ENCODE results near the gene NHEJ1. TPM values are rescaled to one million over a fixed set of nuclear protein-coding genes. Genes with fewer than 3 reads are reported as not detected.

Gene NHEJ1
- total RNA-seq, 4 donors from 2014 or later, result 13.8 to 23.2 (median 17.5) TPM

DNA sequence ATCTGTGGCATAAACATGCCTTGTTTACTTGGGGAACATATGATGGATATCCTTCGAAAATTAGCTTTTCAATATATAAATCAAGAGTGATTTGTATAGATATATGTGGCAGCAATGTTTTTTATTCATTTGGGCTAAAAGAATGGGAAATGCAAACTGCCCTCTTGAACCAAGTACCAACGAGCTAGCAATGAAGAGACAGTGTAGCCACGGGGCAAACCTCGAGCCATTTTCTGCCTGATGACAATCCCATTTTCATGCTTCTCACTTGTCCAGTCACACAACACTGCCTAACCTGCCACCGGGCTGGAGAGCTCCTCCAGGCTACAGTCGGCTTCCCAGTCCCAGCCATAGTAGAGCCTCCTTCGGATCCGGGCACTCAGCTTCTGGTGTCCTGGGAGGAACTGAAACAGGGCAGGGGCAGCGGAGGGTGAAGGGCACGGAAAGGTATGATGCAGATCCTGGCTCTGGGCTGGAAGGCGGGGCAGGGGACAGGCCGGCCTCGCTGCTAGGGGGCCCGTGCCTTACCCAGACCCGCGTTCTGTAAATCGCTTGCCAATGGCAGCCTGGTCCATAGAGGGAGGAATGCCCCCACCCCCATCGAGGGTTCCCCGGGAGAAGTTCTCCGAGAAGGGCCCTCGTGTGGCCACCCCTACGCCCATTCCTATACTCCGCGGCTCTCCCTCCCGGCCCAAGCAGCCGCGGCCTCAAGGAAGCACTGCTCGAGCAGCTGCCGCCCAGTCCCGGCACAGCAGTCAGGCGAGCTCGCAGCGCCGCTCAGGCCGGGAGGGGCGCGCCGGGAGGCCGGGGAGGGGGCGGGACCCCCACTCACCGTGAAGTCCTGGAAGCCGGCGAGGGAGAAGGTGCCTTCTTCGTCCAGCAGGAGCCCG is 15.6 kb upstream of the NHEJ1 start:
- TF ChIP-seq, protein P1, sequence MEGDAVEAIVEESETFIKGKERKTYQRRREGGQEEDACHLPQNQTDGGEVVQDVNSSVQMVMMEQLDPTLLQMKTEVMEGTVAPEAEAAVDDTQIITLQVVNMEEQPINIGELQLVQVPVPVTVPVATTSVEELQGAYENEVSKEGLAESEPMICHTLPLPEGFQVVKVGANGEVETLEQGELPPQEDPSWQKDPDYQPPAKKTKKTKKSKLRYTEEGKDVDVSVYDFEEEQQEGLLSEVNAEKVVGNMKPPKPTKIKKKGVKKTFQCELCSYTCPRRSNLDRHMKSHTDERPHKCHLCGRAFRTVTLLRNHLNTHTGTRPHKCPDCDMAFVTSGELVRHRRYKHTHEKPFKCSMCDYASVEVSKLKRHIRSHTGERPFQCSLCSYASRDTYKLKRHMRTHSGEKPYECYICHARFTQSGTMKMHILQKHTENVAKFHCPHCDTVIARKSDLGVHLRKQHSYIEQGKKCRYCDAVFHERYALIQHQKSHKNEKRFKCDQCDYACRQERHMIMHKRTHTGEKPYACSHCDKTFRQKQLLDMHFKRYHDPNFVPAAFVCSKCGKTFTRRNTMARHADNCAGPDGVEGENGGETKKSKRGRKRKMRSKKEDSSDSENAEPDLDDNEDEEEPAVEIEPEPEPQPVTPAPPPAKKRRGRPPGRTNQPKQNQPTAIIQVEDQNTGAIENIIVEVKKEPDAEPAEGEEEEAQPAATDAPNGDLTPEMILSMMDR (IDR thresholded peaks at IDR 0.05), result no peak
- DNase-seq (ENCODE audit: low spot score), result peak; percentile 30
- ATAC-seq (ENCODE audit: low FRiP score), result peak; percentile 38

DNA sequence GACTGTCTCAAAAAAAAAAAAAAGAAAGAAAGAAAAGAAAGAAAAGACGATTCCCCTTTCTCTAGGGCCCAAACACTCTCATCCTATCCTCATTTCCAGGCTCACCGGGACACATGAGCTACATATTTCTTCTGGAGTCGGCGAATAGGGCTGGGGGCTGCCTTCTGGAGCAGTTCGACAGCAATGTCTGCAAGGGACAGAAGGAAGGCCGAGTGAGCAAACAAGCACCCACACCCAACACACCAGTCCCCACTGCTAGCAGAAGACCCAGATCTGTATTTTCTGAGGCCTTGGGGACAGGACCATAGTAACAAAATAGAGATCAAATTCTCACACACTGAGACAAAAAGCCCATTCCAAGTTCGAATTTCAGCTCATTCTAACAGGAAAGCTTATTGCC is 14.9 kb upstream of the NHEJ1 start:
- TF ChIP-seq, protein P1 (IDR thresholded peaks at IDR 0.05), result no peak
- ATAC-seq (ENCODE audit: low FRiP score) (no peak), DNase-seq (ENCODE audit: low spot score) (no peak)

DNA sequence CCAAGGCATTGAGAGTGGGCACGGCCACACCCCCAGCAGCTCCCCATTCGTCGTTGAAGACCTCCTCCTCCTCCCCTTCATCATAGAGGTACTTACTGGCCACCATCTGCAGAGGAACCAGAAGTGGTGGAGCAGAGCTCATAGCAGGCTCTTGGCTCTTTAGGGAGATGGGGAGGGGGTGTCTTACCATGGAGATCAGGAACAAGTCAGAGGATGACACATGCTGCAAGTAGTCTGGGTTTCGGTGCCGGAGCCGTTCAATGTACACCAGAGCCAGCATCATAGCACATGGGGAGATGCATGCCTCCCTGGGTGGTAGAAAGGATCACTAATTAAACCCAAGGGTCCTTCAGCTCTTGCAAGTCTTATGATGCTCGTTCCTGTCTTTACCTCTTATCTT is 14.2 kb upstream of the NHEJ1 start:
- TF ChIP-seq, protein P1 (IDR thresholded peaks at IDR 0.05), result no peak
- DNase-seq (ENCODE audit: low spot score) (no peak), ATAC-seq (ENCODE audit: low FRiP score) (no peak)

DNA sequence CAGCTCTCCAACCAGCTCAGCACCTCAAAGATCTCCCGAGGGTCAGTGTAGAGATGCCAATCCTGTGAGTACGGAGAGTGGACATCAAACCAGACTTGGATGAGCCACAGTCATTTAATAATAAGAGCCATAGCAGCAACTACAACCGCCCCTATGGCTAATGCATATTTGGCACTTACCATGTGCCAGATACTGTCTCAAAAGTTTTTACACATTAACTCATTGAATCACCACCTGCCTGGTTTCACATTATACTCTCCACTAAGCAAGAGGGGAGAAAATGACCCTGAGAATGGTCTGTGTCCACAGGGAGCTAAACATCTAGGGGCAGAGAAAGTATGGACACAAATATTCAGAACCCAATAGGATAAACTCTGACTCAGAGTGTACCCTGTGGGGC is 13.5 kb upstream of the NHEJ1 start:
- DNase-seq (ENCODE audit: low spot score) (no peak), ATAC-seq (ENCODE audit: low FRiP score) (no peak)
- TF ChIP-seq, protein P1 (IDR thresholded peaks at IDR 0.05), result no peak

DNA sequence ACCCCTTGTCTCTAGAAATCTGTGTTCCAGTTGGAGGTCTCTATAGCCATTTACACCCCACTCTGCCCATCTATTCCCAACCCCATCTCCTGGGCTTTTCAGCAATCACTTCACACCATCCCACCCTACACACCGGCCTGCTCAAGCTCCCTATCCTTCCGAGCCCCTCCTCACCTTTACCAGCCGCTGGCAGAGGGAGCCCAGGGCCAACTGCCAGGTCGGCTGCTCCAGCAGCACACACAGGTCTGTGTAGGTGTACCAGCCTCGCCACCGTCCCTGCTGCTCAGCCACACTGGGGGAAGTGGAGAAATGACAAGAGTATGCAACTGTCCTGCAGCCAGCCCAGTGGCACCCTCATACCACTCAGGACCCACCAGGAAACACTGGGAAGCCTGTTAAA is 12.6 kb upstream of the NHEJ1 start:
- DNase-seq (ENCODE audit: low spot score), result no peak
- TF ChIP-seq, protein P1 (IDR thresholded peaks at IDR 0.05), result no peak
- no peak for ATAC-seq (ENCODE audit: low FRiP score)

DNA sequence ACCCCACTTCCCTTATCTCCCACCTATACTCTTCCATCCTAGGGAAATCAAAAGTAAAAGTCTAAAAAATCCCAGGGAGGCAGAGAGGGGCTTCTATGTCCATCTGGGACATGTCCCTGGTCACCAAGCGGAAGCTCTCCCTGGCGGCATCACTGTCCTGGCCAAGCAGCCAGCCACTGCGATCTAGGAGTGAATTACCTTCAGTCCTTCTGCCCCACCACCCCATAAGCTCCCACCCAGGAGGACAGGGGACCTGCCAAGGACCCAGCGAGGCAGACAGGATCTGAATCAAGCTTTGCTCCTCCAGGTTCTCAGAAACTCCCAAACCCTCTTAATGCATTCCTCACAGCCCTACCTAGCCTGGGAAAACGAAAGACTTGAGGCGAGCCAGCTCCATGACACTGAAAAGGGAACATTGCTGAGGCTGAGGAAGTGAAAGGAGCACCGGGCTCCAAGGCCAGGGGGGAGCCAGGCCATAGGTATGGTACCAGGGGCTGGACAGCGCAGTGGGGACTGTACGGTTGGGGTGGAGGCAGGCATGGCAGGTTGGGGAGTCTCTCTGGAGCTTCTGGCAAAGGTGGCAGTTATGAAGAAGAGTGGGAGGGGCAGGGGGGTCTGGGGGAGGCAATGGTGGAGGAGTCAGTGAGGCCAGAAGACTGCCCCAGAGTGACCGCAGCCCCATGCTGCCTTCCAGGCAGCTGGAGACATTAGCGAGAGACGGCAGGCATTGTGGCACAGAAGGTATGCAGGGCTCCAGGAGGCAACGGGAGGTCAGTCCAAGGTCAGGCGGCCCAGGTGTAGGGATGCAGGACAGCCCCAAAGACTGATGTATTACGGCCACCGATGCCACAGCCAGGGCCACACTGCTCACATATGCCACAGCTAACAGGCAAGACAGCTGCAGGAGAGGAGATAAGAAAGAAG is 11.9 kb upstream of the NHEJ1 start:
- DNase-seq (ENCODE audit: low spot score), result no peak
- no peak for ATAC-seq (ENCODE audit: low FRiP score)
- TF ChIP-seq, protein P1 (IDR thresholded peaks at IDR 0.05), result no peak
